NCI-H146 treated with DMSO at 0.1 percent for 48 hours (cell line): ENCODE data around the gene SDHD.
A peak's percentile ranks its signal among the peaks of the same experiment; 100 is the strongest.

Source experiments
- DNase-seq: peaks from one replicate; lab custom pipeline; 2025; ENCODE audit not compliant: unreplicated experiment; lab: John Stamatoyannopoulos, UW

Gene SDHD

GRCh38 chr11:112100462-112100861, 13.8 kb downstream of the SDHD start:
- no peak for DNase-seq

GRCh38 chr11:112103446-112103845, 16.8 kb downstream of the SDHD start:
- no peak for DNase-seq

- no peak for DNase-seq
These were observed 19.4 kb downstream of the SDHD start for GRCh38 chr11:112106070-112106469.

- DNase-seq = peak; percentile 72
These were observed 27.1 kb downstream of the SDHD start for GRCh38 chr11:112113539-112114457.

- no peak for DNase-seq
These were observed 27.8 kb downstream of the SDHD start for GRCh38 chr11:112114460-112114859.

GRCh38 chr11:112115386-112115785, 28.7 kb downstream of the SDHD start:
- DNase-seq = no peak

DNA sequence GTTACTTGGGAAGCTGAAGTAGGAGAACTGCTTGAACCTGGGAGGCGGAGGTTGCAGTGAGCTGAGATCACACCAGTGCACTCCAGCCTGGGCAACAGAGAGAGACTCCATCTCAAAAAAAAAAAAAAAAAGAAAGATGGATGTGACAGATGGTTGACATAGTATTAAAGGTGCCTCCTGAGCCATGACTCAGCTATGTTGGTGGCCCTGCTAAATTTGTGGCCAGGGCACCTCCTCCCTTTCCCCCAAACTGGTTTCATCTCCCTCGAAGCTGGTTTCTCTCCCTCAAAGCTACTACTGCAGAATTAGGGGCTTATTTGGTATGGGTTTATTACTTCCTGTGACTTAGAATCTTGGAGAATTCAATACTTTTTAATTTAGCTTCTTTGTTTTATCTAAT, 31.5 kb downstream of the SDHD start:
- no peak for DNase-seq

GRCh38 chr11:112121981-112122615, 35.4 kb downstream of the SDHD start:
- DNase-seq = no peak

GRCh38 chr11:112123129-112123528, 36.5 kb downstream of the SDHD start:
- no peak for DNase-seq

- DNase-seq = no peak
These were observed 40.4 kb downstream of the SDHD start for GRCh38 chr11:112127056-112127455.

- DNase-seq = no peak
These were observed 41.9 kb downstream of the SDHD start for GRCh38 chr11:112128483-112129121.

DNA sequence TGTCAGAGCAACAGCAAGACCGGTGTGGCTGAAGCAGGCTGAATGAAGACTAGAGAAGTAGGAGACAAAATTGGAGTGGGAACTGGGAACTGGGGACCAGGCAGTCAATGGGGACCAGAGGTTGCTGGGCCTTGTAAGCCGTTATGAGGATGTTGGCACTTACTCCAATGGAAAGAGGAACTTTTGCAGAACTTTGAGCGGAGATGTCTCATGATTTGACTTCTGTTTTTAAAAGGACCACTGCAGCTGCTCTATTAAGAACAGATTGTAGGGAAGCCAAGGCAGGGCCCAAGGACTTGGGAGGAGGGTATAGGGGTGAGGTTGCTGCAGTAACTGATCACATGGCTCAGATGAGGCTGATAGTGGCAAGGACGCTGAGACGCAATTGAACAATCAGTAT, 43.0 kb downstream of the SDHD start:
- DNase-seq = no peak

DNA sequence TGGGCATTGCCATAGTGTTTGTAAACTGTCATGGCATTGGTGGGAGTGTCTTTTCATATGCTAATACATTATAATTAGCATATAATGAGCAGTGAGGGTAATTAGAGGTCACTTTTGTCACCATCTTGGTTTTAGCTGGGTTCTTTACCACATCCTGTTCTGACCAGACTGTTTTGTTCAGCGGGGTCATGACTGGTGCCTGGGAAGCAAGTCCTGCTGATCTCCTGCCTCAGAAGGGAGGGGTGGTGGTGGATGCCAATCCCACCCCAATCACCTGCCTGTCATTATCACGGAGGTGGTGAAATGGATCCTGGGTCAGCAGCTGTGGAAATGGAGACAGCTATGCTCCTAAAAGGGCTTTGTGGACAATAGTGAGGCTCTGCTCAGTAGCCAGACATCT, 46.1 kb downstream of the SDHD start:
- no peak for DNase-seq

DNA sequence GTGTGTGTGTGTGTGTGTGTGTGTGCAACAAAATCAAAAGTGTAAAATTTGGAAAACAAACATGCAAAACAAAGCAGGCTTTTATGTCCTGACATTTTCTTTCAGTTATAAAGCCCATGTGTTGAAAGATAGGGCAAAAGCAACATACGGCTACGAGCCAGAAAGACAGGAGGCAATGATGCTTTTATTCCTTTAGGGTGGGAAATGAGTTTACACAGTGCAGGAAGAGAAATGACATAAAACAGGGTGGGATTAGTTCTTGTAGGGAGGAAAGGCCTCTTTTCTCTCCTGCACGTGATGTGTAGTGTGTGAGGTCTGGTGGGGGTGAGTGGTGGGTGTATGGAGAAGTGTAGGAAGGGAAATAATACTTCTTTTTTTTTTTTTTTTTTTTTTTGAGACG, 47.8 kb downstream of the SDHD start:
- no peak for DNase-seq

DNA sequence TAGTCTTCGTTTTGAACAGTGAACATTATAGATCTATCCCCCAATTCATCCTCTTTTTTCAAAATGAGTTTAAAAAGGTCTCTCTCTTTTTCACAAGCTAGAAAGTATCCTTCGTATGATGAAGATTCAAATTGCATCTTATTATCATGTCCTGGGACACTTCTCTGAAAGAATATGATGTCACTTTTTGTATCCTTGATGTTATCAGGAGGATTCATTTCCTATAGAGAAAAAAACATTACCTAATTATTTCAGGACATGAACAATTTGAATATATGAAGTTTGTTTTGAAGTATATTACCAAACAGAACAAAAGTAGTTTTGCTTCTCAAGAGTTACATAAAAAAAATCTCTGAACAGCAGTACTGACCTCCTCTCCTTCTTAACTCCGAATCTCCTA, 56.9 kb downstream of the SDHD start:
- no peak for DNase-seq
